ENCODE data around the gene KCNAB1.

The KCNAB1 gene

GRCh38 chr3:156582532-156583183 is 462.3 kb downstream of the KCNAB1 start:
- no peak for FAIRE-seq

GRCh38 chr3:156583469-156583868 is 463.1 kb downstream of the KCNAB1 start:
- FAIRE-seq = no peak

- FAIRE-seq = no peak
Measured at GRCh38 chr3:156586905-156587759, 466.8 kb downstream of the KCNAB1 start.

- no peak for FAIRE-seq
Measured at GRCh38 chr3:156587760-156588069, 467.3 kb downstream of the KCNAB1 start.
